PFSK-1 (cell line): ENCODE data around the gene GPR137C.

Experiments used
- POLR2AphosphoS5 ChIP-seq: IDR thresholded peaks from 2 replicates; pipeline ENCODE4 v1.6.1; 2012; ENCODE audit warnings: low read depth, mild to moderate bottlenecking, control low read depth, low read length, moderate library complexity
- REST ChIP-seq, 2 experiments: IDR thresholded peaks; 2 replicates each; pipeline versions ENCODE4 v1.6.1 to v1.8.0; 2011 to 2012; ENCODE audit warnings: low read depth in 2 of 2, low read length in 2 of 2, control low read depth in 1 of 2, inconsistent platforms in 1 of 2, mild to moderate bottlenecking in 1 of 2, moderate library complexity in 1 of 2; ENCODE audit not compliant: insufficient read depth in 1 of 2
- TAF1 ChIP-seq: IDR thresholded peaks from 2 replicates; pipeline ENCODE4 v1.6.1; 2012; ENCODE audit warnings: low read length, control low read depth, borderline replicate concordance; ENCODE audit not compliant: insufficient read depth

DNA sequence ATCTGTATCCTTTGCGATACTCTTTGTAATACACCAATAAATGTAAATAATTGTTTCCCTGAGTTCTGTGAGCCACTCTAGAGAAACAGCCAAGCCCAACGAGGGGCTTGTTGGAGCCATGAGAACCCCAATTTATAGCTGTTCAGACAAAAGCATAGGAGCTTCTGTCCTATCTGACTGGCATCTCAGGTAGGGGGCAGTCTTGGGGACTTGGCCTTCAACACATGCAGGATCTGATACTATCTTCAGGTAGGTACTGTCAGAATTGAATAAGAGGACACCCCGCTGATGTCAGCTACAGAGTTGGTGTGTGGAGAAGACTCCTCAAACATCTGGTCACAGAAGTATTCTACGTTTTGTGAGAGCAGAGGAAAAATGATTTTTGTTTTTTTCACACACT lies 25.6 kb upstream of the GPR137C start:
- TF ChIP-seq TAF1: no peak
- TF ChIP-seq REST (IDR thresholded peaks at IDR 0.05; ENCODE audit: insufficient read depth in 1 of 2, low read depth in 2 of 2, low read length in 2 of 2): no peak
- no peak for TF ChIP-seq POLR2AphosphoS5
